OCI-LY3 (cell line): ENCODE results near the gene KDM4C.

Source experiments
- H2AFZ ChIP-seq: fragments of 200-600, 300-600 bp; shearing (Covaris generic); 2 replicates; pipeline ENCODE4 v1.6.0; 2014; ENCODE audit warnings: antibody characterized with exemption, low read depth, low read length
- H3K27ac ChIP-seq: fragments of 200-600, 300-600 bp; sonication (generic); 2 replicates; pipeline ENCODE4 v1.5.1; 2014; ENCODE audit warnings: mild to moderate bottlenecking, low read length, moderate library complexity, mixed read lengths
- H3K27me3 ChIP-seq: fragments of 200-600, 300-600 bp; sonication (generic); 2 replicates; pipeline ENCODE4 v1.6.1; 2014; ENCODE audit warnings: low read depth, low read length, mixed read lengths
- H3K36me3 ChIP-seq: fragments of 200-600, 300-600 bp; sonication (generic); replicated peaks from 2 replicates; pipeline ENCODE3; 2014; ENCODE audit warnings: low read depth, low read length, mixed read lengths
- H3K4me1 ChIP-seq: fragments of 300-600, 200-600 bp; sonication (generic); 2 replicates; pipeline ENCODE4 v1.6.1; 2014; ENCODE audit warnings: low read length, mixed read lengths
- H3K4me2 ChIP-seq: fragments of 200-600, 300-600 bp; sonication (generic); 2 replicates; pipeline ENCODE4 v1.6.1; 2014; ENCODE audit warnings: low read length, mixed read lengths
- H3K4me3 ChIP-seq: fragments of 300-600, 200-600 bp; sonication (generic); 2 replicates; pipeline ENCODE4 v1.5.1; 2014; ENCODE audit warnings: antibody characterized with exemption, mild to moderate bottlenecking, low read length, moderate library complexity
- H3K79me2 ChIP-seq: fragments of 300-600, 200-600 bp; shearing (Covaris generic); 2 replicates; pipeline ENCODE4 v1.6.1; 2014; ENCODE audit warnings: mild to moderate bottlenecking, low read length, mixed read lengths
- H3K9ac ChIP-seq: fragments of 300-600, 200-600 bp; shearing (Covaris generic); 2 replicates; pipeline ENCODE4 v1.6.0; 2014; ENCODE audit warnings: mild to moderate bottlenecking, low read length, moderate library complexity
- H3K9me3 ChIP-seq: fragments of 200-600, 300-600 bp; shearing (Covaris generic); 2 replicates; pipeline ENCODE4 v1.6.1; 2014; ENCODE audit warnings: low read length, mixed read lengths; ENCODE audit not compliant: insufficient read depth
- H4K20me1 ChIP-seq: fragments of 200-600, 300-600 bp; sonication (generic); 2 replicates; pipeline ENCODE4 v1.6.1; 2016; ENCODE audit warnings: low read length, mixed read lengths; ENCODE audit not compliant: insufficient read depth
- CTCF ChIP-seq: fragments of 200-600, 300-600 bp; sonication (generic); IDR thresholded peaks from 2 replicates; pipeline ENCODE4 v1.5.1; 2014; ENCODE audit warnings: antibody characterized with exemption, low read length, low read depth
- EZH2phosphoT487 ChIP-seq: fragments of 200-600 bp; shearing (Covaris generic); IDR thresholded peaks from 2 replicates; pipeline ENCODE4 v1.6.1; 2018; ENCODE audit warnings: antibody characterized with exemption, mixed run types, low read depth

The KDM4C gene

GRCh38 chr9:6869081-6869948 lies 111.5 kb downstream of the KDM4C start:
- no peak overlapping the region for H2AFZ ChIP-seq
- H3K36me3 ChIP-seq = no peaks in the 10 kb centered on the region
- peaks cover 13% of the 10 kb centered on the region; the same call in 1 of the 2 replicates for H4K20me1 ChIP-seq
- no peaks in the 10 kb centered on the region for H3K27me3 ChIP-seq
- no peak overlapping the region for H3K27ac ChIP-seq
- no peak overlapping the region for H3K4me2 ChIP-seq
- TF ChIP-seq CTCF (no peak), EZH2phosphoT487 (no peak)
- H3K4me1 ChIP-seq = peaks cover 6% of the 10 kb centered on the region
- H3K9ac ChIP-seq = no peak overlapping the region
- H3K4me3 ChIP-seq = no peak overlapping the region
- H3K9me3 ChIP-seq = no peaks in the 10 kb centered on the region
- no peaks in the 10 kb centered on the region; the same call in 1 of the 2 replicates for H3K79me2 ChIP-seq

- H3K4me2 ChIP-seq = no peak overlapping the region
- peaks cover 6% of the 10 kb centered on the region for H3K4me1 ChIP-seq
- H4K20me1 ChIP-seq = peaks cover 13% of the 10 kb centered on the region; the same call in 1 of the 2 replicates
- H3K79me2 ChIP-seq = no peaks in the 10 kb centered on the region; the same call in 1 of the 2 replicates
- H3K27ac ChIP-seq = no peak overlapping the region
- TF ChIP-seq EZH2phosphoT487 = no peak
- no peak for TF ChIP-seq CTCF
- H3K9ac ChIP-seq = no peak overlapping the region
- H3K36me3 ChIP-seq = no peaks in the 10 kb centered on the region
- H2AFZ ChIP-seq = no peak overlapping the region
- no peaks in the 10 kb centered on the region for H3K27me3 ChIP-seq
- no peak overlapping the region for H3K4me3 ChIP-seq
- no peaks in the 10 kb centered on the region for H3K9me3 ChIP-seq
Measured at GRCh38 chr9:6870149-6870548, 112.4 kb downstream of the KDM4C start.

DNA sequence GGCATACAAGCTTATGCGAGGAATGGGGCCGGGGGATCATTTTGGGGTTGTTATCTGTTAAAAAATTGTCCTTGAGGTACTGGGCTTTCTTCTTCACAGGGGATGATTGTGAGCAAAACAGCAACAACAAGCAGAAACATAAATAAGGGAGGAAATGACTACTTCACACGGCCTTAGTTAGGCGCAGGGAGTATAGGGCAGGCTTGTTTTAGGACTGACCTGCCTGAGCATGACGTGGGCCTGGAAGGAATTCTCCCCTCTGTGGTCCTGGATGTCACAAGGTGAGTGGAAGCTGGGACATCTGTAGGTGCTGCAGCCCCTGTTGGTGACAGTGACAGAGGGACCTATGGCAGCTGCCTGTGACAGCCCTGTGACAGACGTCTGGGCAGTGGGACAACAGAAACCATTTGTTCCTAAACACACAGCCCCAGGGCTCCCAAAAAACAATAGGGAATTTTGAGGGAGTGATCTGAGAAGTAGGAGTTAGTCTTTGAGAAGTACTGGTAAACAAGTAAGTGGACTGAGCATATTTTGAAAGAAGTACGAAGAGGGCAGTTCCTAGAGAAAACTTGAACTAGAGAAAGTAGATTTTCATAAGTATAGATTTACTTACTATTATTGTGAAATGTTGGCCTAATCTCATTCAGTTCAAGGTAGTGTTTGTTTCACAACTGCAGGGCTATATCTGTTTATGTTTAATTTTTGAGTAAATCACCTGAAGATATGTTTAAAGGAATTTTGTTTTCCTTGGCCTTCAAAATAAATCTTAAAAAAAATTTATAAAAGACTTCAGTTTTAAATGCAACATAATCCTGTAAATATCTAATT lies 113.1 kb downstream of the KDM4C start:
- no peaks in the 10 kb centered on the region for H3K27me3 ChIP-seq
- peaks cover 16% of the 10 kb centered on the region; the same call in 1 of the 2 replicates for H4K20me1 ChIP-seq
- H3K9me3 ChIP-seq = no peaks in the 10 kb centered on the region
- H3K4me3 ChIP-seq = no peak overlapping the region
- no peak overlapping the region for H2AFZ ChIP-seq
- no peak overlapping the region for H3K27ac ChIP-seq
- H3K4me2 ChIP-seq = no peak overlapping the region
- H3K4me1 ChIP-seq = peaks cover 6% of the 10 kb centered on the region
- H3K9ac ChIP-seq = no peak overlapping the region
- TF ChIP-seq EZH2phosphoT487 (no peak), CTCF (no peak)
- H3K36me3 ChIP-seq = no peaks in the 10 kb centered on the region
- H3K79me2 ChIP-seq = no peaks in the 10 kb centered on the region; the same call in 1 of the 2 replicates

DNA sequence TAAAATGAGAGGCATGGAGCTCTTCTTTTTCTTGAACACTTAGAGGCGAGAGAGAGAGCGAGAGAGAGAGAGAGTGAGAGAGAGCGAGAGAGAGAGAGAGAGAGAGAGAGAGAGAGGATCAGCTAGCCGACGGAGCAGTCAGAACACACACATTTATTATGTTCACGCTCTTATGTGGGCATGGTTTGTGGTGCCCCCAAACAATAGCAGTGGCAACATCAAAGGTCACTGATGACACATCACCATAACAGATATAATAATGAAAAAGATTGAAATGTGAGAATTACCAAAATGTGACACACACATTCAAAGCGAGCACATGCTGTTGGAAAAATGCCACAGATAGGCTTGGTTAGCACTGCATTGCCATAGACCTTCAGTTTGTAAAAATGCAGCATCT lies 116.1 kb downstream of the KDM4C start:
- TF ChIP-seq CTCF (no peak), EZH2phosphoT487 (no peak)
- Histone ChIP-seq H3K36me3 (no peaks in the 10 kb centered on the region), H3K27ac (no peak overlapping the region), H3K79me2 (no peaks in the 10 kb centered on the region; the same call in 1 of the 2 replicates), H3K4me1 (peaks cover 6% of the 10 kb centered on the region), H3K9me3 (no peaks in the 10 kb centered on the region), H3K9ac (no peak overlapping the region), H3K27me3 (no peaks in the 10 kb centered on the region), H3K4me3 (no peak overlapping the region), H2AFZ (no peak overlapping the region), H3K4me2 (no peak overlapping the region), H4K20me1 (peaks cover 23% of the 10 kb centered on the region)
